ENCODE measurements around the gene RFTN1.

RFTN1 gene

DNA sequence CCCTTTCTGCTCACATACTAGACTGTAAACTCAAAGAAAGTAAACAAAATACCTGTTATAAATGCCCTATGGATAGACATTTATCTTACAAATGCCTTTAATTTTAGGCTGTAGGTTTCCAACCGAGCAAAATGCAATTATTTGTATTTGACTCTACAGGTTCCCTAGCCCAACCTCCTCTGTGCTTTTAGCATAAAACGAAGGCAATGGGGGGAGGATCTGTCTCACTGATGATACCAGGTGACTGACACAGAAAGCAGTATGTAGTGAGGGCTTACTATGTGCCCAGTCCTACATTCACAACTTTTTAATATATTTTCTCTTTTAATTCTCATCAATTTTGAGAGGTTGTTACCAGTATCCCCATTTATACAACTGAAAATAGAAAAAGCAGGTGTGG lies 161.1 kb downstream of the RFTN1 start:
- Histone ChIP-seq H3K4me1 (no peaks in the 10 kb centered on the region), H3K9me3 (no peaks in the 10 kb centered on the region), H3K4me3 (ENCODE audit: low read depth, low read length) (no peak overlapping the region), H3K36me3 (no peaks in the 10 kb centered on the region), H3K27me3 (no peaks in the 10 kb centered on the region)
- TF ChIP-seq, protein P1, sequence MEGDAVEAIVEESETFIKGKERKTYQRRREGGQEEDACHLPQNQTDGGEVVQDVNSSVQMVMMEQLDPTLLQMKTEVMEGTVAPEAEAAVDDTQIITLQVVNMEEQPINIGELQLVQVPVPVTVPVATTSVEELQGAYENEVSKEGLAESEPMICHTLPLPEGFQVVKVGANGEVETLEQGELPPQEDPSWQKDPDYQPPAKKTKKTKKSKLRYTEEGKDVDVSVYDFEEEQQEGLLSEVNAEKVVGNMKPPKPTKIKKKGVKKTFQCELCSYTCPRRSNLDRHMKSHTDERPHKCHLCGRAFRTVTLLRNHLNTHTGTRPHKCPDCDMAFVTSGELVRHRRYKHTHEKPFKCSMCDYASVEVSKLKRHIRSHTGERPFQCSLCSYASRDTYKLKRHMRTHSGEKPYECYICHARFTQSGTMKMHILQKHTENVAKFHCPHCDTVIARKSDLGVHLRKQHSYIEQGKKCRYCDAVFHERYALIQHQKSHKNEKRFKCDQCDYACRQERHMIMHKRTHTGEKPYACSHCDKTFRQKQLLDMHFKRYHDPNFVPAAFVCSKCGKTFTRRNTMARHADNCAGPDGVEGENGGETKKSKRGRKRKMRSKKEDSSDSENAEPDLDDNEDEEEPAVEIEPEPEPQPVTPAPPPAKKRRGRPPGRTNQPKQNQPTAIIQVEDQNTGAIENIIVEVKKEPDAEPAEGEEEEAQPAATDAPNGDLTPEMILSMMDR (IDR thresholded peaks at IDR 0.05; ENCODE audit: low read depth, low read length) = no peak
- no peak for DNase-seq

DNA sequence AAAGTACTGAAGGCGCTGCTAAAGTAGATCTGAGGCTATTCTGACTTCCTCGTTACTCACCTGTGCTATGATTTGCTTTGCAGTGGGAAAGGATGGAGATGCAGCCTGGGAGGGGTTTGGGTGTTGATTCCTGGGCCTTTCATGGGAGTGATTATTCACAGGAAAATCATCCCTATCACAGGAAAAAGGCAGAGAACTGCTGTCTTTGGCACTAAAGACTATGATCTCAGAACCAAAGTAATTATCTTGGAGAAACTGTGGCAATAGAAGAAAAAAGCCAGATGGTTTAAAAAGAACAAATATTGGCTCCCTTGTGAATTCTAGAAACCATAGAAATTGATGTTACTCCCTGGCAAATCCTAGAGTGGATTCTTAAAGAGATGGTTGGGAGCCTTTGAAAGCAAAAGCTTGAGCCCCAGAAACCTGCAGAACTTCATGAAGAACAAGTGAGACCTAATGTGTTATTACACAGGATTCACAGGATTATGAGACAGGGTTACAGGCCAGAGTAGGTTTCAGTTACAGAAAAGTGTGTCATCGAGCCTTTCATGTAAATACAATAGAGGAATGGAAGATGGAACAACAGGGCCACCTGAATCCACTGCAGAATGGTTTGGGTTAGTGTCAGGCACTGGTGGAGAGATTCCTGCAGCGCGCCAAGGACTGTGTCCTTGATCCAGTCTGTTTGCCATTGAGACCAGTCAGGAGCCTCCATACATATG lies 162.7 kb downstream of the RFTN1 start:
- no peak overlapping the region for H3K4me3 ChIP-seq (ENCODE audit: low read depth, low read length)
- no peaks in the 10 kb centered on the region for H3K27me3 ChIP-seq
- H3K36me3 ChIP-seq = no peaks in the 10 kb centered on the region
- H3K9me3 ChIP-seq = no peaks in the 10 kb centered on the region
- TF ChIP-seq, protein P1 (IDR thresholded peaks at IDR 0.05; ENCODE audit: low read depth, low read length) = no peak
- H3K4me1 ChIP-seq = no peaks in the 10 kb centered on the region
- DNase-seq = no peak

DNA sequence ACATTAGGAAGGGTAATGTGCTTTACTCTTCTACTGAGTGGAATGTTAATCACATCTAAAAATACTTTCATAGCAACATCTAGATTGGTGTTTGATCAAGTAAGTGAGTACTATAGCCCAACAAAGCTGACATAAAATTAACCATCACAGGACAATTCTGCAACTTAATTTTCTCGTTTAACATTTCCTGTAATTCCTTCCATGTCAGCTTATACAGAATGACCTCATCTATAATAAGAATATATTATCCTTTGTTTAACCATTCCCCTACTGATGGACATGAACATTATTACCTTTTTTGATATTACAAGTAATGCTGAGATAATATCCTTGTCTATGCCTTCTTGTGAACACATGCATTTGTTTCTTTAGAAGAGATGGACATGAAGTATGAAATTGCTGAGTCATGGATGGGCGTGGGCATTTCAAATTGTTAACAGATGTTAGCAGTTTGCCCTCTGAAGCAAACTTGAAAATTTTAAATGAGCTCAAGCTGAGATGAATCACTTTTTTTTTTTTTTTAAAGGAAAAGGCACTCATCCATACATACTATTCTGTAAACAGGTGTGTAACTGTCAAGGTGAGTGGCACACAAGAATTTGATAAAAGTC lies 163.4 kb downstream of the RFTN1 start:
- no peak for DNase-seq
- H3K4me1 ChIP-seq = no peaks in the 10 kb centered on the region
- H3K27me3 ChIP-seq = no peaks in the 10 kb centered on the region
- H3K9me3 ChIP-seq = no peaks in the 10 kb centered on the region
- no peaks in the 10 kb centered on the region for H3K36me3 ChIP-seq
- no peak overlapping the region for H3K4me3 ChIP-seq (ENCODE audit: low read depth, low read length)
- TF ChIP-seq, protein P1 (IDR thresholded peaks at IDR 0.05; ENCODE audit: low read depth, low read length) = no peak

DNA sequence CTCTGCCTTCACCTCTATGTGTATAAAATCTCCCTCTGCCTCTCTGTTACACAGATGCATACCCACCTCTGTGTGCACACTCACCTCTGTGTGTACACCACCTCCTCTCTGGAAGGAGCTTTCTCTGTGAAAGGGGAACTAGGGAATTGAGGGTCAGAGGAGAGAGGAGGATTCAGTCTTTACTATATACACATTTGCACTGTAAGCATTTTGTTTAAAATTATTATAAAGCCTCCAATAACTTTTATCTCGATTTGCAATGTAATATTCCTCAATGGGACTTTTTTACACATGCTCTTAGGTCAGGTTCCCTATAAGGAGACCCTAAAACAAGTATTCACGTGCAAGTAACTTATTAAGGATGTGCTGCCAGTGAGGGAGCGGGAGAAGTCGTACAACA lies 166.0 kb downstream of the RFTN1 start:
- no peak for DNase-seq
- Histone ChIP-seq H3K27me3 (no peaks in the 10 kb centered on the region), H3K36me3 (no peaks in the 10 kb centered on the region), H3K9me3 (no peaks in the 10 kb centered on the region), H3K4me3 (ENCODE audit: low read depth, low read length) (no peak overlapping the region), H3K4me1 (no peaks in the 10 kb centered on the region)
- TF ChIP-seq, protein P1 (IDR thresholded peaks at IDR 0.05; ENCODE audit: low read depth, low read length) = no peak

DNA sequence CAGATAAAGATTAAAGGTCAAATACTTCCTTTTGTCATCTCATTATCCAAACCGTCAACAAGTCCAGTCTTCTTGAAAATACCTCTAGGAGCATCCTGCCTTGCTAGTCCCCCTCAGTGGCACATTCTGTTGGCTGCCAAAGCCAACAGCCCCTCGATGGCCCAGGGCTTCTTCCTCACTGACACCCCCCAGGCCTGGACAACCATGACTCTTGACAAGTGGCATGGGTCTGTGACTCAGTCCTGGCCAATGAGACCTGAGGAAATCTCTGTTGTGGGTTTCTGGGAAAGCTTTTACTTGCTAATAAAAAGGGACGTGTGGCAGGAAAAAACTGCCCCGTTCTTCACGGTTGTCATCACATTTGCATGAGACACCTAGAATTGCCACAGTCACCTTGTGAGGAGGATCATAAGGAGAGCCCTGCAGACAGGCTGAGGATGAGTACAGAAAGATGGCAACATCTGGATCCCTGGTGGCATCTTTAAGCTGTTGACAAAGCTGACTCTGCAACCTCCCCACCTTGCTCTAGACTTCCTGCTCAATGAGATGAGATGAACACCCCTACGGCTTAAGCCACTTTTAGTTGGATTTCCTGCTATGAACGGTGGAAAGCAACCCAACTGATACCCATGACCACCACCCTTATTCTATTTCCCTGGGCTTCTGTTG lies 167.0 kb downstream of the RFTN1 start:
- H3K36me3 ChIP-seq = no peaks in the 10 kb centered on the region

More for the DNA sequence above, 167.0 kb downstream of the RFTN1 start:
- no peak for DNase-seq
- no peaks in the 10 kb centered on the region for H3K4me1 ChIP-seq
- no peak overlapping the region for H3K4me3 ChIP-seq (ENCODE audit: low read depth, low read length)
- no peaks in the 10 kb centered on the region for H3K9me3 ChIP-seq
- TF ChIP-seq, protein P1 (IDR thresholded peaks at IDR 0.05; ENCODE audit: low read depth, low read length) = no peak
- H3K27me3 ChIP-seq = no peaks in the 10 kb centered on the region
